Thymus (tissue), 2 donors: ENCODE results near the gene TMEM50A. TPM values are rescaled to one million over a fixed set of nuclear protein-coding genes. Genes with fewer than 3 reads are reported as not detected.

Experiments
- polyA plus RNA-seq: library from polyadenylated mRNA; stranded (reverse); fragments of 200-250 nt; gene quantifications from one replicate; pipeline ENCODE4 v1.2.3, GENCODE V29; 2013
- total RNA-seq: library from RNA; stranded (reverse); fragments of 120-200 nt; gene quantifications from one replicate; pipeline ENCODE4 v1.2.4, GENCODE V29; 2013
- donor health status: healthy.

TMEM50A gene
- total and polyA plus RNA-seq, 2 donors: 63.8 to 109 TPM

Other genes starting within 250 kb of the TMEM50A start
- 86.6 TPM for gene SYF2, start 105.8 kb upstream of the TMEM50A start, total RNA-seq
- 150 TPM for gene SYF2, start 105.8 kb upstream of the TMEM50A start, polyA plus RNA-seq
- 126 TPM for gene RSRP1, start 90.9 kb upstream of the TMEM50A start, total RNA-seq
- gene RSRP1, start 90.9 kb upstream of the TMEM50A start, polyA plus RNA-seq: 418 TPM
- 0.61 TPM for gene RHD, start 65.8 kb upstream of the TMEM50A start, total RNA-seq
- 0.09 TPM for gene RHD, start 65.8 kb upstream of the TMEM50A start, polyA plus RNA-seq
- 1.0 TPM for gene RHCE, start 82.5 kb downstream of the TMEM50A start, total RNA-seq
- gene RHCE, start 82.5 kb downstream of the TMEM50A start, polyA plus RNA-seq: 0.59 TPM
- 21.3 TPM for gene MACO1, start 92.6 kb downstream of the TMEM50A start, total RNA-seq
- gene MACO1, start 92.6 kb downstream of the TMEM50A start, polyA plus RNA-seq: 17.3 TPM
- gene LDLRAP1, start 205.3 kb downstream of the TMEM50A start, total RNA-seq: 4.3 TPM
- 31.6 TPM for gene LDLRAP1, start 205.3 kb downstream of the TMEM50A start, polyA plus RNA-seq